Left lung (tissue), 10 donors: ENCODE results near the gene NRDC. TPM values are rescaled to one million over a fixed set of nuclear protein-coding genes. Genes with fewer than 3 reads are reported as not detected.
A peak's percentile ranks its signal among the peaks of the same experiment; 100 is the strongest.

Experiments
- ATAC-seq: fragments of 200-7000 bp; cut with Tn5 transposase; one replicate; pipeline ENCODE4 v1.9.1; 2020; ENCODE audit warnings: moderate library complexity
- DNase-seq, 4 donors: peaks; one replicate each; pipeline ENCODE4 v3.0.0-alpha.2; 2013 to 2020
- H3K27ac ChIP-seq, 2 donors: fragments of 200-600 bp; sonication (generic) in 1 of 2; one replicate each; pipeline versions ENCODE4 v1.5.0 to v1.8.0; 2020 to 2021
- H3K27me3 ChIP-seq, 2 donors: fragments of 200-600 bp; sonication (generic) in 1 of 2; one replicate each; pipeline versions ENCODE4 v1.5.0 to v1.8.0; 2020 to 2021
- H3K36me3 ChIP-seq, 2 donors: fragments of 200-600 bp; sonication (generic) in 1 of 2; one replicate each; pipeline versions ENCODE4 v1.5.0 to v1.8.0; 2020 to 2021
- H3K4me1 ChIP-seq, 2 donors: fragments of 200-600 bp; one replicate each; pipeline ENCODE4 v1.8.0; 2021
- H3K4me3 ChIP-seq, 2 donors: fragments of 200-600 bp; sonication (generic) in 1 of 2; one replicate each; pipeline versions ENCODE4 v1.5.0 to v1.8.0; 2020 to 2021; ENCODE audit warnings: mild to moderate bottlenecking in 1 of 2
- H3K9me3 ChIP-seq, 2 donors: fragments of 200-600 bp; sonication (generic) in 1 of 2; one replicate each; pipeline versions ENCODE4 v1.5.0 to v1.8.0; 2020 to 2021
- intact Hi-C, 2 donors: fragments of 100-400 bp; cut with DNase I; formaldehyde crosslinking; loops; one replicate each; pipeline versions ENCODE4 v1.11.2 to v1.14.2; 2022
- polyA plus RNA-seq, 6 donors: library from polyadenylated mRNA; unstranded; fragments of 120-200 nt; gene quantifications; one replicate each; pipeline ENCODE4 v1.2.1, GENCODE V29; 2013; ENCODE audit not compliant: insufficient read length in 6 of 6
- total RNA-seq, 2 donors: library from RNA; stranded (reverse); fragmentation: NEBNext Ultra II Directional; extraction: Animal tissue kit (Norgen Biotek cat#: 25700); gene quantifications; one replicate each; pipeline ENCODE4 v1.2.1, GENCODE V29; 2021
- TF ChIP-seq, protein P1 (sequence below), 2 donors: fragments of 200-600 bp; sonication (generic) in 1 of 2; IDR thresholded peaks; one replicate each; pipeline versions ENCODE4 v1.5.0 to v1.8.0; 2021; ENCODE audit warnings: antibody characterized with exemption in 2 of 2
- donor health status: DM: no; HTN: yes; CAD: no.
- donor health status: DM: no; HTN: no; CAD: no.

The NRDC gene
- total and polyA plus RNA-seq, 8 donors: 101 to 176 (median 153) TPM

DNA sequence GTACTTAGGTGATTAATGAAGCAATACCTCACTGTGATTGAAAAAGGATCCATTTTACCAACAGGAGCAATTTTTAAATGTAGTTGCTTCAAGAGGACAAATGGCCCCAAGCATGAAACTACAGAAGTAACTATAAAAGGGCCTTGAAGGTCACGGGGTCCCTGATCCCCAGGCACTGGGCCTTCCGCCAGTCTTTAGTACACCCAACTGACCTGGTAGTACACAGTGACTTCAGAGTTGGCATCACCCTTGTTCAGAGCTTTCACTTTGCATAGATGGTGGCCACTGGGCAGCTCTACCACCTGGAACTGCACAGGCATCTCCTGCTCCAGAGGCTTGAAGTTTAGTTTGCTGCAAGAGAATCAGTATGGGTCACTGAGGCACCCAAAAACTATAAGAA lies 84.3 kb downstream of the NRDC start:
- Histone ChIP-seq H3K27ac (no peak overlapping the region), H3K36me3 (peaks cover 0 to 93% of the 10 kb centered on the region in 2 donors), H3K9me3 (no peaks in the 10 kb centered on the region), H3K27me3 (no peaks in the 10 kb centered on the region), H3K4me3 (no peak overlapping the region), H3K4me1 (no peaks in the 10 kb centered on the region)
- ATAC-seq (no peak), DNase-seq (no peak)
- TF ChIP-seq, protein P1, sequence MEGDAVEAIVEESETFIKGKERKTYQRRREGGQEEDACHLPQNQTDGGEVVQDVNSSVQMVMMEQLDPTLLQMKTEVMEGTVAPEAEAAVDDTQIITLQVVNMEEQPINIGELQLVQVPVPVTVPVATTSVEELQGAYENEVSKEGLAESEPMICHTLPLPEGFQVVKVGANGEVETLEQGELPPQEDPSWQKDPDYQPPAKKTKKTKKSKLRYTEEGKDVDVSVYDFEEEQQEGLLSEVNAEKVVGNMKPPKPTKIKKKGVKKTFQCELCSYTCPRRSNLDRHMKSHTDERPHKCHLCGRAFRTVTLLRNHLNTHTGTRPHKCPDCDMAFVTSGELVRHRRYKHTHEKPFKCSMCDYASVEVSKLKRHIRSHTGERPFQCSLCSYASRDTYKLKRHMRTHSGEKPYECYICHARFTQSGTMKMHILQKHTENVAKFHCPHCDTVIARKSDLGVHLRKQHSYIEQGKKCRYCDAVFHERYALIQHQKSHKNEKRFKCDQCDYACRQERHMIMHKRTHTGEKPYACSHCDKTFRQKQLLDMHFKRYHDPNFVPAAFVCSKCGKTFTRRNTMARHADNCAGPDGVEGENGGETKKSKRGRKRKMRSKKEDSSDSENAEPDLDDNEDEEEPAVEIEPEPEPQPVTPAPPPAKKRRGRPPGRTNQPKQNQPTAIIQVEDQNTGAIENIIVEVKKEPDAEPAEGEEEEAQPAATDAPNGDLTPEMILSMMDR (IDR thresholded peaks at IDR 0.05): no peak
- intact Hi-C loops: no loop called here

DNA sequence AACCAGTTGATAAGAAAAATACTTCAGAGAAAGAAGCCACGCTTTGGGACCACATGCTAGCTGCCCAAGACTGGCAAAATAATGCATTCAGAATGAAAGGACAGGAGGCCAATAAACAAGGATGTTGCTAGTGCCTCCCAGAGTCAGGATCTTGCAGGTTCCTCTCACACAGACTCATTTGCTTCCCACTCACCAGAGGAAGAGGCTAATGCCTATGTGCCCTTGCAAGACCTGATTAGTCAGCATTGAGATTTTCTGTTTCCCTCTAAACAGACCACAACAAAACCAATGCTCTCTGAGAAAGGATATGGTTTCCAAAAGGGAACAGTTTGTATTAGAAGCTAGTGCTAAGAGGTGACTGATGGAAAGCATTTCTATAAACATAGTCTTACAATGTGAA lies 85.7 kb downstream of the NRDC start:
- Histone ChIP-seq H3K9me3 (no peaks in the 10 kb centered on the region), H3K27ac (peak overlapping the region in 1 of 2 donors; percentile 37), H3K36me3 (peaks cover 0 to 97% of the 10 kb centered on the region in 2 donors), H3K27me3 (no peaks in the 10 kb centered on the region), H3K4me1 (no peaks in the 10 kb centered on the region), H3K4me3 (no peak overlapping the region)
- DNase-seq (no peak), ATAC-seq (peak; percentile 14)
- intact Hi-C loops: no loop called here
- TF ChIP-seq, protein P1 (IDR thresholded peaks at IDR 0.05): no peak

DNA sequence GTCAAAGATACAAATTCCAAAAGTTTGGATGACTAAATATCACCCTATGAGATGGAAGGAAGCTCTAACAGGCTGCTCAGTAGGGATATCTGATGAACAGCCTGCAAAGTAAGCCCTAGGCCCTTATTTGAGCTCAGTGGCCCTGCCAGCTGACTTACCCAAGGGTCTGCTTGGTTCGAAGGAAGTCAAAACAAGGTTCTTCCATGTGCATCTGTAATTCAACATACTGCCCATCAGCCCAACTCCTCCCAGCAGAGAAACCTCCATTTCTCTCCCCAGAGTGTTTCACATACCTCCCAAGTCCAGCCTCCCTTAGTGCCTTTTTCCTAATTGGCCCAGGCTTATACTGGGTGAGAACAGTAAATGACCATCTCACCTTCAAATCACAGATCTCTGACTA lies 86.6 kb downstream of the NRDC start:
- Histone ChIP-seq H3K27me3 (no peaks in the 10 kb centered on the region), H3K36me3 (peaks cover 0 to 97% of the 10 kb centered on the region in 2 donors), H3K27ac (no peak overlapping the region), H3K4me3 (no peak overlapping the region), H3K9me3 (no peaks in the 10 kb centered on the region), H3K4me1 (no peaks in the 10 kb centered on the region)
- DNase-seq (no peak), ATAC-seq (no peak)
- intact Hi-C loops: no loop called here
- TF ChIP-seq, protein P1 (IDR thresholded peaks at IDR 0.05): no peak

DNA sequence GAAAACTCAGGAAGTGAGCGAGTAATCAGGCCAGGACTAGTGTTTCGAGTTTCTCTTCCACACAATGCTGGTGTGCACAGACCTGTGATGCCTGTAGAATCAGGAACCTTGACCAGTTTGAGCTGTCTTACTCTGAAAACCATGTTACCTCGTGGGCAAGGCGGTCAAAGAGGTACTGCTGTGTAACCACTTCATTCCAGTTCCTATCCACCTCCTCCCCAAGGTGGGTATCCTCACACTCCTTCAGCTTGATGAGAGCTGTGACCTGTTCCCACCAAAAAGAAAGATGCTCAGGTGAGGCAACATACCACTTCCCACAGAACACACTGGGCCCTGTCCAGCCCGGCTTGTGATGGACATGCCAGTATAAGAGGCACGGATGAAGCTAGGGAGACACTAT lies 88.1 kb downstream of the NRDC start:
- no peak for ATAC-seq
- Histone ChIP-seq H3K4me1 (no peaks in the 10 kb centered on the region), H3K27me3 (no peaks in the 10 kb centered on the region), H3K4me3 (no peak overlapping the region), H3K27ac (no peak overlapping the region), H3K9me3 (no peaks in the 10 kb centered on the region), H3K36me3 (peaks cover 0 to 99% of the 10 kb centered on the region in 2 donors)
- intact Hi-C loops: no loop called here
- DNase-seq: no peak
- TF ChIP-seq, protein P1 (IDR thresholded peaks at IDR 0.05): no peak

DNA sequence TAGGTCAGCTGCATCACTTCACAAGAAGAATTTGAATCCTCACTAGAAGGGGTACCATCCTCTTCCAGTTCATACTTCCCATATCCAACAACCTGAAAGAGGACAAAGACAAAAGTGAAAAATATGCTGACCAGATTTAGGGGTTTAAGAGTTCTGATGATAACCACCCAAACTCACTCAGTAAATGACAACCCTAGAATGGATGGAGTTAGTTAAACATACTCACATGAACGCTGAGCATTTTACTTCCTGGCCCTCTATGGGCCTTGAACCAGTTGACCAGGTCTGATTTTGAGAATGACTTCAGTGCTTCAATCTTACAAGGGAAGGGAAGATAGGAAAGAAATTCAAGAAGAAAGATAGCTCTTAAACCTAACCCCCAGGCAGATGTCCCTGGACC lies 89.2 kb downstream of the NRDC start:
- no peak for ATAC-seq

More for the DNA sequence above, 89.2 kb downstream of the NRDC start:
- intact Hi-C loops: no loop called here
- TF ChIP-seq, protein P1 (IDR thresholded peaks at IDR 0.05): no peak
- no peaks in the 10 kb centered on the region for H3K27me3 ChIP-seq
- peaks cover 0 to 100% of the 10 kb centered on the region in 2 donors for H3K36me3 ChIP-seq
- no peaks in the 10 kb centered on the region for H3K4me1 ChIP-seq
- no peak for DNase-seq
- no peaks in the 10 kb centered on the region for H3K9me3 ChIP-seq
- H3K27ac ChIP-seq: no peak overlapping the region
- H3K4me3 ChIP-seq: no peak overlapping the region
